Measurements from ENCODE around the gene KLHL29.

- TF ChIP-seq CTCF (IDR thresholded peaks at IDR 0.05) (no peak), POLR2A (IDR thresholded peaks at IDR 0.05) (no peak)
Measured at GRCh38 chr2:23622466-23622865, 237.5 kb downstream of the KLHL29 start.
